Liver (tissue), 9 donors: Measurements from ENCODE around the gene NKAPL. TPM values are rescaled to one million over a fixed set of nuclear protein-coding genes. Genes with fewer than 3 reads are reported as not detected.

Source experiments
- DNase-seq: peaks from one replicate; pipeline ENCODE4 v3.0.0-alpha.2; 2017; ENCODE audit warnings: low spot score
- H3K27ac ChIP-seq, 2 donors: one replicate each; pipeline ENCODE4 v1.7.0; 2013; ENCODE audit warnings: inconsistent platforms in 2 of 2, low read length in 2 of 2, control low read depth in 1 of 2, low read depth in 1 of 2, mild to moderate bottlenecking in 1 of 2
- H3K27me3 ChIP-seq, 4 donors: one replicate each; pipeline versions ENCODE4 v1.6.1 to v1.7.0; 2013; ENCODE audit warnings: low read length in 3 of 4, inconsistent platforms in 1 of 4, mild to moderate bottlenecking in 1 of 4, moderate library complexity in 1 of 4; ENCODE audit not compliant: control insufficient read depth in 4 of 4, insufficient read depth in 4 of 4
- H3K36me3 ChIP-seq, 4 donors: one replicate each; pipeline versions ENCODE4 v1.6.1 to v1.7.0; 2013; ENCODE audit warnings: low read length in 3 of 4, mild to moderate bottlenecking in 3 of 4, low read depth in 1 of 4, moderate library complexity in 1 of 4; ENCODE audit not compliant: control insufficient read depth in 4 of 4, insufficient read depth in 3 of 4
- H3K4me1 ChIP-seq, 4 donors: one replicate each; pipeline versions ENCODE4 v1.6.1 to v1.7.0; 2013; ENCODE audit warnings: low read length in 3 of 4, mild to moderate bottlenecking in 3 of 4, moderate library complexity in 1 of 4; ENCODE audit not compliant: control insufficient read depth in 4 of 4, insufficient read depth in 4 of 4
- H3K4me3 ChIP-seq, 3 donors: one replicate each; pipeline versions ENCODE4 v1.6.1 to v1.7.0; 2013; ENCODE audit warnings: low read length in 3 of 3, control low read depth in 1 of 3, low read depth in 1 of 3, mild to moderate bottlenecking in 1 of 3
- H3K9ac ChIP-seq, 2 donors: one replicate each; pipeline ENCODE4 v1.7.0; 2013; ENCODE audit warnings: low read length in 2 of 2, mild to moderate bottlenecking in 2 of 2, moderate library complexity in 2 of 2, control low read depth in 1 of 2, low read depth in 1 of 2
- H3K9me3 ChIP-seq, 4 donors: one replicate each; pipeline versions ENCODE4 v1.6.1 to v1.7.0; 2013; ENCODE audit warnings: low read length in 3 of 4; ENCODE audit not compliant: control insufficient read depth in 4 of 4
- EGR1 ChIP-seq, 2 donors: IDR thresholded peaks; 2 replicates each; pipeline ENCODE4 v1.6.1; 2016 to 2018; ENCODE audit warnings: antibody characterized with exemption in 2 of 2, low read depth in 2 of 2
- FOXA1 ChIP-seq: IDR thresholded peaks from 2 replicates; pipeline ENCODE4 v1.6.1; 2016; ENCODE audit warnings: antibody characterized with exemption
- FOXA2 ChIP-seq: IDR thresholded peaks from 2 replicates; pipeline ENCODE4 v1.6.1; 2016; ENCODE audit warnings: antibody characterized with exemption
- GABPA ChIP-seq, 2 donors: IDR thresholded peaks in 1 of 2; conservative IDR thresholded peaks in 1 of 2; 2 replicates each; pipeline ENCODE4 v1.6.1; 2016; ENCODE audit warnings: antibody characterized with exemption in 2 of 2, mild to moderate bottlenecking in 1 of 2, moderate library complexity in 1 of 2
- HNF4A ChIP-seq, 2 donors: conservative IDR thresholded peaks; 2 replicates each; pipeline ENCODE4 v1.6.1; 2016; ENCODE audit warnings: antibody characterized with exemption in 2 of 2, mild to moderate bottlenecking in 2 of 2
- HNF4G ChIP-seq: IDR thresholded peaks from 2 replicates; pipeline ENCODE4 v1.6.1; 2016; ENCODE audit warnings: antibody characterized with exemption
- NR2F2 ChIP-seq: IDR thresholded peaks from 2 replicates; pipeline ENCODE4 v1.6.1; 2016; ENCODE audit warnings: antibody characterized with exemption
- RAD21 ChIP-seq, 2 donors: IDR thresholded peaks; 2 replicates each; pipeline ENCODE4 v1.6.1; 2016; ENCODE audit warnings: antibody characterized with exemption in 2 of 2, mild to moderate bottlenecking in 2 of 2
- RXRA ChIP-seq, 2 donors: IDR thresholded peaks; 2 replicates each; pipeline ENCODE4 v1.6.1; 2017 to 2018; ENCODE audit warnings: antibody characterized with exemption in 2 of 2, mild to moderate bottlenecking in 1 of 2
- SP1 ChIP-seq: IDR thresholded peaks from 2 replicates; pipeline ENCODE4 v1.6.1; 2018; ENCODE audit warnings: antibody characterized with exemption, mild to moderate bottlenecking
- TAF1 ChIP-seq: conservative IDR thresholded peaks from 2 replicates; pipeline ENCODE4 v1.6.1; 2016; ENCODE audit warnings: antibody characterized with exemption, mild to moderate bottlenecking
- YY1 ChIP-seq: IDR thresholded peaks from 2 replicates; pipeline ENCODE4 v1.6.1; 2016; ENCODE audit warnings: antibody characterized with exemption, mild to moderate bottlenecking
- WGBS: extraction: QIAGEN DNeasy Blood & Tissue Kit; methylation state at CpG from one replicate; pipeline ENCODE4 v1.1.7; 2013; 5-methylcytosine and 5-hydroxymethylcytosine counted together
- polyA plus RNA-seq, 2 donors: library from polyadenylated mRNA; stranded (reverse) in 1 of 2; unstranded in 1 of 2; fragments of 200-250 nt in 1 of 2; fragments of >200 nt in 1 of 2; fragmentation: Nextera tagmentation in 1 of 2; extraction: Ambion mirVana in 1 of 2; gene quantifications; one replicate each; pipeline versions ENCODE4 v1.2.1 to v1.2.3, GENCODE V29; 2013 to 2015
- total RNA-seq, 2 donors: library from RNA; depleted of rRNA; stranded (reverse); fragments of >200 nt; gene quantifications; one replicate each; pipeline ENCODE4 v1.2.3, GENCODE V29; 2014
- TF ChIP-seq, protein P1 (sequence below): fragments of 150-350 bp; IDR thresholded peaks from 2 replicates; pipeline ENCODE4 v1.5.1; 2017; ENCODE audit warnings: improper control_type of control experiment, low read depth, low read length; ENCODE audit not compliant: missing input control
- TF ChIP-seq, protein P2 (sequence below): IDR thresholded peaks from 2 replicates; pipeline ENCODE4 v1.6.1; 2016; ENCODE audit warnings: antibody characterized with exemption
- TF ChIP-seq, protein P3 (sequence below): IDR thresholded peaks from 2 replicates; pipeline ENCODE4 v1.6.1; 2016; ENCODE audit warnings: antibody characterized with exemption, mild to moderate bottlenecking
- TF ChIP-seq, protein P4 (sequence below): IDR thresholded peaks from 2 replicates; pipeline ENCODE4 v1.6.1; 2016; ENCODE audit warnings: antibody characterized with exemption
- donor health status: healthy.
- donor health status: healthy.
- donor health status: healthy.
- donor health status: healthy.
- donor health status: healthy.

The NKAPL gene
- total and polyA plus RNA-seq, 4 donors: 0.22 to 0.61 (median 0.57) TPM

DNA sequence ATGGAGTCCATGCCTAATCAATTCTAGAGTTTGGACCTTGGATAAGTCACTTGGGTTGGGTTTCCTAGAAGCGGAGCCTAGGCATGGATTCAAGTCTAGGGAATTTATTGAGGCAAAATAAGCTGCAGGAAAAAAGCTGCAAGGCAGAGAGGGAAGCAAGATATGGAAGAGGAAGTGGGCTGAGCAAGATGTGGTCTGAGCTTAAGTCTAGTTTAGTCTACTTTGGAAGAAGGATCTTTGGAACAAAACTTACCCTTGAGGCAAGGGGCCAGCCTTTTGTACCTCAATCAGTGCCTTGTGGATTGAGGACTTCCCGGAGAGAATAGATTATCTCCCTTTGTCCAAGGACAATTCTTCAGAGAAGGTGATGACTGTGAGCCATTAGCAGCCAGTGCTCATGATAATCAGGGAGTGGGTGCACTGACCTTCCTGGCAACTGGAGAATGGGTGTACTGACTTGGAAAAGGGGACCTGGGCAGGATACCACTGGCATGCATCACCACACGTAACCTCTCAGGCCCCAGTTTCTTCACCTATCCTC lies 23.1 kb upstream of the NKAPL start:
- Histone ChIP-seq H3K27ac (no peak overlapping the region), H3K9me3 (peaks cover 0 to 5% (median under 1%) of the 10 kb centered on the region in 4 donors), H3K9ac (no peak overlapping the region), H3K27me3 (no peaks in the 10 kb centered on the region), H3K36me3 (peaks cover 1 to 19% (median 13%) of the 10 kb centered on the region in 4 donors), H3K4me1 (no peaks in the 10 kb centered on the region), H3K4me3 (no peak overlapping the region)
- WGBS: 85% methylated on average over 3 of the region's 3 CpGs
- TF ChIP-seq FOXA1: no peak
- DNase-seq: no peak

DNA sequence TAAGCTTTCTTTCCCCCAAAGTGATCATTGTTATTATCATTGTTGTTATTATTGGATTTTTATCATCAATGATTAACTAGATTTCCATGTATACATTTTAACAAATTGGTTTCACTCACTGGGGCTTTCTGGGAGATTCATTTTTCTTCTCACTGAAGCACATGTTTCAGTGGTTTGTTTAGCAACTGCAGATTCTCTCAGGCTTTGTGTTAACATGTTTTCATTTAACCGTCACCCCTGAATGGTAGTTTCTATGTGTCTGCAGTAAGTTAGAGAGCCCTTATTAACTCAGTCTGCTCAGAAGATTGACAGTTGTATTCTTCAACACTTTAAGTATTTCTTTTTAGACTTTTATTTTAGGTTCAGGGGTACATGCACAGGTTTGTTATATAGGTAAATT lies 19.5 kb upstream of the NKAPL start:
- Histone ChIP-seq H3K27ac (no peak overlapping the region), H3K36me3 (peaks cover 0 to 6% (median 1%) of the 10 kb centered on the region in 4 donors), H3K9me3 (no peaks in the 10 kb centered on the region), H3K9ac (no peak overlapping the region), H3K4me3 (no peak overlapping the region), H3K27me3 (no peaks in the 10 kb centered on the region), H3K4me1 (no peaks in the 10 kb centered on the region)
- no peak for DNase-seq
- TF ChIP-seq, protein P1, sequence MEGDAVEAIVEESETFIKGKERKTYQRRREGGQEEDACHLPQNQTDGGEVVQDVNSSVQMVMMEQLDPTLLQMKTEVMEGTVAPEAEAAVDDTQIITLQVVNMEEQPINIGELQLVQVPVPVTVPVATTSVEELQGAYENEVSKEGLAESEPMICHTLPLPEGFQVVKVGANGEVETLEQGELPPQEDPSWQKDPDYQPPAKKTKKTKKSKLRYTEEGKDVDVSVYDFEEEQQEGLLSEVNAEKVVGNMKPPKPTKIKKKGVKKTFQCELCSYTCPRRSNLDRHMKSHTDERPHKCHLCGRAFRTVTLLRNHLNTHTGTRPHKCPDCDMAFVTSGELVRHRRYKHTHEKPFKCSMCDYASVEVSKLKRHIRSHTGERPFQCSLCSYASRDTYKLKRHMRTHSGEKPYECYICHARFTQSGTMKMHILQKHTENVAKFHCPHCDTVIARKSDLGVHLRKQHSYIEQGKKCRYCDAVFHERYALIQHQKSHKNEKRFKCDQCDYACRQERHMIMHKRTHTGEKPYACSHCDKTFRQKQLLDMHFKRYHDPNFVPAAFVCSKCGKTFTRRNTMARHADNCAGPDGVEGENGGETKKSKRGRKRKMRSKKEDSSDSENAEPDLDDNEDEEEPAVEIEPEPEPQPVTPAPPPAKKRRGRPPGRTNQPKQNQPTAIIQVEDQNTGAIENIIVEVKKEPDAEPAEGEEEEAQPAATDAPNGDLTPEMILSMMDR: no peak
- TF ChIP-seq, protein P2, sequence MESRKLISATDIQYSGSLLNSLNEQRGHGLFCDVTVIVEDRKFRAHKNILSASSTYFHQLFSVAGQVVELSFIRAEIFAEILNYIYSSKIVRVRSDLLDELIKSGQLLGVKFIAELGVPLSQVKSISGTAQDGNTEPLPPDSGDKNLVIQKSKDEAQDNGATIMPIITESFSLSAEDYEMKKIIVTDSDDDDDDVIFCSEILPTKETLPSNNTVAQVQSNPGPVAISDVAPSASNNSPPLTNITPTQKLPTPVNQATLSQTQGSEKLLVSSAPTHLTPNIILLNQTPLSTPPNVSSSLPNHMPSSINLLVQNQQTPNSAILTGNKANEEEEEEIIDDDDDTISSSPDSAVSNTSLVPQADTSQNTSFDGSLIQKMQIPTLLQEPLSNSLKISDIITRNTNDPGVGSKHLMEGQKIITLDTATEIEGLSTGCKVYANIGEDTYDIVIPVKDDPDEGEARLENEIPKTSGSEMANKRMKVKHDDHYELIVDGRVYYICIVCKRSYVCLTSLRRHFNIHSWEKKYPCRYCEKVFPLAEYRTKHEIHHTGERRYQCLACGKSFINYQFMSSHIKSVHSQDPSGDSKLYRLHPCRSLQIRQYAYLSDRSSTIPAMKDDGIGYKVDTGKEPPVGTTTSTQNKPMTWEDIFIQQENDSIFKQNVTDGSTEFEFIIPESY: no peak
- TF ChIP-seq RAD21 (IDR thresholded peaks at IDR 0.05) (no peak), GABPA (IDR thresholded peaks at IDR 0.05 in 1 of 2, conservative IDR thresholded peaks at IDR 0.05 in 1 of 2) (no peak), RXRA (IDR thresholded peaks at IDR 0.05) (no peak), HNF4G (no peak), NR2F2 (no peak), FOXA2 (no peak), TAF1 (no peak), EGR1 (IDR thresholded peaks at IDR 0.05; ENCODE audit: low read depth in 2 of 2) (no peak), YY1 (no peak), SP1 (no peak), HNF4A (conservative IDR thresholded peaks at IDR 0.05) (no peak)
- TF ChIP-seq, protein P3, sequence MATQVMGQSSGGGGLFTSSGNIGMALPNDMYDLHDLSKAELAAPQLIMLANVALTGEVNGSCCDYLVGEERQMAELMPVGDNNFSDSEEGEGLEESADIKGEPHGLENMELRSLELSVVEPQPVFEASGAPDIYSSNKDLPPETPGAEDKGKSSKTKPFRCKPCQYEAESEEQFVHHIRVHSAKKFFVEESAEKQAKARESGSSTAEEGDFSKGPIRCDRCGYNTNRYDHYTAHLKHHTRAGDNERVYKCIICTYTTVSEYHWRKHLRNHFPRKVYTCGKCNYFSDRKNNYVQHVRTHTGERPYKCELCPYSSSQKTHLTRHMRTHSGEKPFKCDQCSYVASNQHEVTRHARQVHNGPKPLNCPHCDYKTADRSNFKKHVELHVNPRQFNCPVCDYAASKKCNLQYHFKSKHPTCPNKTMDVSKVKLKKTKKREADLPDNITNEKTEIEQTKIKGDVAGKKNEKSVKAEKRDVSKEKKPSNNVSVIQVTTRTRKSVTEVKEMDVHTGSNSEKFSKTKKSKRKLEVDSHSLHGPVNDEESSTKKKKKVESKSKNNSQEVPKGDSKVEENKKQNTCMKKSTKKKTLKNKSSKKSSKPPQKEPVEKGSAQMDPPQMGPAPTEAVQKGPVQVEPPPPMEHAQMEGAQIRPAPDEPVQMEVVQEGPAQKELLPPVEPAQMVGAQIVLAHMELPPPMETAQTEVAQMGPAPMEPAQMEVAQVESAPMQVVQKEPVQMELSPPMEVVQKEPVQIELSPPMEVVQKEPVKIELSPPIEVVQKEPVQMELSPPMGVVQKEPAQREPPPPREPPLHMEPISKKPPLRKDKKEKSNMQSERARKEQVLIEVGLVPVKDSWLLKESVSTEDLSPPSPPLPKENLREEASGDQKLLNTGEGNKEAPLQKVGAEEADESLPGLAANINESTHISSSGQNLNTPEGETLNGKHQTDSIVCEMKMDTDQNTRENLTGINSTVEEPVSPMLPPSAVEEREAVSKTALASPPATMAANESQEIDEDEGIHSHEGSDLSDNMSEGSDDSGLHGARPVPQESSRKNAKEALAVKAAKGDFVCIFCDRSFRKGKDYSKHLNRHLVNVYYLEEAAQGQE: no peak
- TF ChIP-seq, protein P4, sequence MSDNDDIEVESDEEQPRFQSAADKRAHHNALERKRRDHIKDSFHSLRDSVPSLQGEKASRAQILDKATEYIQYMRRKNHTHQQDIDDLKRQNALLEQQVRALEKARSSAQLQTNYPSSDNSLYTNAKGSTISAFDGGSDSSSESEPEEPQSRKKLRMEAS: no peak
- 94% methylated on average over 1 of the region's 1 CpG for WGBS
